ENCODE measurements around the gene PIBF1.

Gene PIBF1

GRCh38 chr13:73062468-73062867 lies 280.5 kb downstream of the PIBF1 start:
- no peak overlapping the region for H3K4me3 ChIP-seq (ENCODE audit: low read depth, low read length)
- TF ChIP-seq CTCF (IDR thresholded peaks at IDR 0.05; ENCODE audit: borderline replicate concordance, insufficient read depth, low read depth, low read length) = no peak

GRCh38 chr13:73063166-73063565 lies 281.2 kb downstream of the PIBF1 start:
- H3K4me3 ChIP-seq (ENCODE audit: low read depth, low read length) = no peak overlapping the region
- no peak for TF ChIP-seq CTCF (IDR thresholded peaks at IDR 0.05; ENCODE audit: borderline replicate concordance, insufficient read depth, low read depth, low read length)

GRCh38 chr13:73065036-73065435 lies 283.1 kb downstream of the PIBF1 start:
- H3K4me3 ChIP-seq (ENCODE audit: low read depth, low read length) = no peak overlapping the region
- no peak for TF ChIP-seq CTCF (IDR thresholded peaks at IDR 0.05; ENCODE audit: borderline replicate concordance, insufficient read depth, low read depth, low read length)

GRCh38 chr13:73065665-73066340 lies 283.9 kb downstream of the PIBF1 start:
- no peak overlapping the region for H3K4me3 ChIP-seq (ENCODE audit: low read depth, low read length)
- TF ChIP-seq CTCF (IDR thresholded peaks at IDR 0.05; ENCODE audit: borderline replicate concordance, insufficient read depth, low read depth, low read length) = no peak

All from GM12875 (cell line).